ENCODE measurements around the gene SYT1.
"Not testable (repeated sequence)": the region's sequence is repeated elsewhere in the genome, so short reads cannot be mapped to it uniquely, and the experiment has no call there.

The SYT1 gene

DNA sequence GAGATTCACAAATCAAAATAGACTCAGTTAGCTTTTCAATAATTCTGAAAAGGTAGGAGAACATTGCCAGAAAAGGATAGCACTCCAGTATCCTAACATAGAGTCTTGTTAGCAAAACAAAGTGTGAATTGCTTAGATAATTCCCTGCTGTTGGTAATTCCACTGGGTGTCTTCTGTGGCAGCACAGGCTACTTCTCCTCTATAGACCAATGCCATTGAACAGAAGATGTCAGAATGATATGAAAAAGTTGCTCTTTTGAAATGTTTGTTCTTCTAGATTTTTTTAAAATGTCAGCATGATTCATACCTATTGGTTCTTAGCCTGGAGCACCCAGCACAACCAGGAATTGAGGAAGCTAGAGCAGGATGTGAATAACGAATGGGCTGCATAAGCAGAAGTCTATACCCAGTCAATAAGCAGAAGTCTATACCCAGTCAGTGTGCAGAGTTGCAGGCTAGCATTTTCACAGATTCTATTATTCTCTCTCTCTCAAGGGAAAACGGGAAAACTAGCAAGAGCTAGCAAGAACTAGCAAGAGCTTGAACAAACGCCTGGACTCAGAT is 112.8 kb downstream of the SYT1 start:
- DNase-seq = no peak

DNA sequence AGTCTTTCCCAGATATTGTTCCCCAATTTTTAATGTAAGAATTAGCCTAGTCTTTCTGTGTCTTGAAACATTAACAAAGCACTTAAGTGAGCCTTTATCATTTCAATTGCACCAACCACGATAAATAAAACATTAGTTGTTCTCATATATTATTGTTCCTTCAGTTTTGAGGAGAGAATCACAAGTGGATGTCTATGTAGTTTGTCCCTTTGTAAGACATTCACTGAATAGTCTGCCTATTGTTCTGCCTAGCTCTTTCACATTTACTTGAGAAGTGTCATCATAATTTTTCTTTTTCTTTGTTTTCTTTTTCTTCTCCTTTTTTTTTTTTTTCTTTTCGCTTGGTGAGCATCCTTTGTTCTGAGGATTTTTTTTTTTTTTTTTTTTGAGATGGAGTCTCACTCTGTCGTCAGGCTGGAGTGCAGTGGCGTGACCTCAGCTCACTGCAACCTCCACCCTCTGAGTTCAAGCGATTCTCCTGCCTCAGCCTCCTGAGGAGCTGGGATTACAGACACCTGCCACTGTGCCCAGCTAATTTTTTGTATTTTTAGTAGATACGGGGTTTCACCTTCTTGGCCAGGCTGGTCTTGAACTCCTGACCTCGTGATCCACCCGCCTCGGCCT is 129.7 kb downstream of the SYT1 start:
- DNase-seq = no peak

GRCh38 chr12:79000501-79000900 is 135.9 kb downstream of the SYT1 start:
- DNase-seq = no peak

DNA sequence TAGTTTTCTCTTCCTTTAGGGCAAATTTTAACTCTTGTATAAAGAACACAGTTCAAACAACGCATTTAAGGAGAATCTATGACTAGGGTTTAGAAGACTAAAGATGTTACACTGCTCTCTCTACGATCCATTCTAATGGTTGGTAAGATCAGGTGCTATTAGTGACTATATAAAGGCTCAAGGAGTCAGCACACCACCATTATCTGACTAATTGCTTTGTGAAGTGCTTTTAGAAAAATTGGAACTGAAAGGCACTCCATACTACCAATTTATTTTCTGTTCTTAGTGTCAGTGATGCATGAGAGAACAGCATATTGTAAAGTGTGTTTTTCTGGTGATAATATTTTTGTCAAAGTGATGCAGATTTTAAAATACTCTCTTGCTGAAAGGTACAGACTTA is 136.8 kb downstream of the SYT1 start:
- DNase-seq = no peak

DNA sequence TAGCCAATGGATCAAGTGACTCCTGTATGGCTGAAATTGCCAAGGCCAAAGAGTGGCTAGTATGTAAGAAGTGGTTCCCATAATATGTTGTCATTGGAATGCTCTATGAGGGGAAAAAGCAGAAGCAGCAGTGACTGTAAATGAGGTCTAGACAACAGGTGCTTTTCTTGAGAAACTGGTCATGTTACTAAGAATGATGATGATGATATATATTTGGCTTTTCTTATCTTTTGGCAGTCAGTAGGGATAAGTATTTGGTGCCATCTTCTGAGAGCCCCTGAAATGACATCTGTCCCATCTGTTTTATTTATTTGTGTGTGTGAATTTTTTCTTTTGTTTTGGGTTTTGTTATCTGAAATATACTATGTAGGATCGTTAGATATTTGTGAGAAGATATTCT is 141.7 kb downstream of the SYT1 start:
- DNase-seq = no peak

- DNase-seq = no peak
These were observed 144.0 kb downstream of the SYT1 start for GRCh38 chr12:79008591-79008990.

DNA sequence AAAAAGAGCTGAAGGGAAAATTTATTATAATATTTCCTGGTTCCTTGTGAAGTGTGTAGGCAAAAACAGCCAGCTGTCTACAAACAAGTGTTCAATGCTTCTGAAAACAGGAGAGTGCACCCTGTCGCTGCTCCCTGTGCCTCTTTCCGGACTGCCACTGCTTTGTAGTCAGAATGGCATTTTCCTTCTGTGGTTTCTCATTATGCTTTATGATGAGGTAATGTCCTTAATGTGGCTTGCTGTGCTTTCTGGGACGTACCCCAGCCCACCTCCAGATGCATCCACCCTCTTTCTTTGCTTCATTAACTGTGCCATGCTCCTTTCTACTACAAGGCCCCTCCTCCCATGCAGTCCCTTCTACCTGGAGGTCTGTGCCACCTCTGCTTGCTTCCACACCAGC is 148.1 kb downstream of the SYT1 start:
- DNase-seq = no peak

DNA sequence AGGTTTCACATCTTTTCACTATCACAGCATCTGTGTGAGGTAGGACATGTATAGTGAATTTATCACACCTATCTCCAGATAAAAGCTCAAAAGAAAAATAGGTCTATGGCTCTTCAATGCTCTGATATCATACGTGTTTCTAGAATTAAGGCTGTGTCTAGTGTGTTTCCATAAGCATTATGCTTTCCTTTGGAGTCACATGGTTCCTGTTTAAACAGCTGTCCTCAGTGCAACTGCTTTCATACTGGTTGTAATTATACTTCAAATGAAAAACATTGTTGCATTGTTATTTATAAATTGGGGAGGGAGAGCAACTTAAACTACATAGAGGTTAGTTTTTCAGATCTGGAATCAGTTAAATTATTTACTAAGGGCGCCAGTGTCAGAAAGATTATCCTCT is 151.6 kb downstream of the SYT1 start:
- no peak for DNase-seq

DNA sequence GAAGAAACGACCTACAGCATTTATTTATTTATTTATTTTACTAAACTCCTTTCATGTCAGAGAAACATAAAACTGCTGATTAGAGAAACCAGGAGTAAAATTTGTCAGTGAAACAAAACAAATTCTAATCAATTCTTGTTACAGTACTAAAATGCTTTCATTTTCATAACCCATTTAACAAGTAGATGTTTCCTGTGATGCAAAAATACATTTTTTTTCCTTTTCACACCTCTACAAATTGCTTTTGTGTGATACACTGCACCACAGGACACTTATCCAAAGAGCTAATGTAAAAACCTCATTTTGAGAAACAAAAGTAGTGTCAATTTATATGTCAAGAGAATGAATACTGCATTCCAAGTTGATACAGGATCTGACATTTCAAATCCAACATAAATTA is 155.1 kb downstream of the SYT1 start:
- no peak for DNase-seq

GRCh38 chr12:79020106-79020505 is 155.5 kb downstream of the SYT1 start:
- no peak for DNase-seq

DNA sequence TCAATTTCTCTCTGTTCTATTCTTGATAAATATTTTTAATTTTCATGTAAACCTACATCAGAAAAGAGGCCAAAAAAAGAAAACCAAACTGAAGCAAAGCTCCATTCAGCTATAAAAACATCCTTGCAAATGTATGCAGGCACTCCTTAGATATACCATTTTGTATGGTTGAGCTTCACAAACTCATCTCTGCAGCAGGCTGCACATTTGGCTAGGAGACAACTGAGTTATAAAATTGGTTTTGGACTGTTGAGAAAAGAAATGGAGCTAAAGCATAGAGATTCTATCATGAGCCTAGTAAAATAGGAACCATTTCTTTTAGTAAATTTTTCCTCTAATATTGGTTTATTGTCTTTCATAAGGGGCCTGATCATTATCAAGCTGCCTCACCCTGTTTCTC is 156.4 kb downstream of the SYT1 start:
- DNase-seq = no peak

DNA sequence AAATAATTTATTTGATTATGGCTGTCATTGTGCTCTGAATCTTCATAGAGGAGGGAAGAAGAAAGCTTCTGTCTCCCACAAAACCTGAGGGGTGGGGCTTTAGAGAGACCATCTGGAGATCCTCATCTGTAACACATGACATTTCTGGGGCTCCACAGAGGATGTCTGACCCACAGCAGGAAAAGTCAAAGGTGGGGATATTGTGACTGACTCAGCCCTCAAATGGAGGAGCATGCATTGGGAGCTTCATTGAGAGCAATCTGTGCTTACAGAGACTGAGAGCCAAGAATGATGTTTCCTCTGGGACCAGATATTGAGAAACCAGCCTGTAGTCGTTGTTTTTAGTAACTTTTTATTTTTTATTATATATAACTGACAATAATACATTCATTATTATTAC is 158.7 kb downstream of the SYT1 start:
- no peak for DNase-seq

- DNase-seq = no peak
These were observed 159.2 kb downstream of the SYT1 start for GRCh38 chr12:79023784-79024183.

- no peak for DNase-seq
These were observed 169.2 kb downstream of the SYT1 start for GRCh38 chr12:79033788-79034187.

DNA sequence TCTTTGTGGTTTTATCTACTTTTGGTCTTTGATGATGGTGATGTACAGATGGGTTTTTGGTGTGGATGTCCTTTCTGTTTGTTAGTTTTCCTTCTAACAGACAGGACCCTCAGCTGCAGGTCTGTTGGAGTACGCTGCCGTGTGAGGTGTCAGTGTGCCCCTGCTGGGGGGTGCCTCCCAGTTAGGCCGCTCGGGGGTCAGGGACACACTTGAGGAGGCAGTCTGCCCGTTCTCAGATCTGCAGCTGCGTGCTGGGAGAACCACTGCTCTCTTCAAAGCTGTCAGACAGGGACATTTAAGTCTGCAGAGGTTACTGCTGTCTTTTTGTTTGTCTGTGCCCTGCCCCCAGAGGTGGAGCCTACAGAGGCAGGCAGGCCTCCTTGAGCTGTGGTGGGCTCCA is 180.2 kb downstream of the SYT1 start:
- not testable (repeated sequence) for DNase-seq

GRCh38 chr12:79045149-79045703 is 180.7 kb downstream of the SYT1 start:
- not testable (repeated sequence) for DNase-seq

DNA sequence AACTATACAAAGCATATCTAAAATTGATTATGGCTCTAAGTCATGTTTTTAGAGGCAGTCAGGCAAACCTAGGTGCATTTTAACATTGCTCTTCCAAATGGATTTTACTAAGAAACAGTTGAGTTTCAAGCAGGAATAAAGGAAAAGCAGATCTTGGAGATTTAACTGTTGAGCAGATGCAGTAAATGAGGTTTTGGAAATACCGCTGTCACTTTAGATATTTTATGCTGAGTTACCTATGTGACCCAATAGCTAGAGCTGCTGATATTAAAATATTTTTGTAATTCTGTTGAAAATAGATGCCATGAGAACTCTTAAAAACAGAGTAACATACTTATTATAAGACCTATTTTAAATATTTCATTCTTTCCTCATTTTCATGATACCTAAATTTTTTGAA is 181.4 kb downstream of the SYT1 start:
- no peak for DNase-seq

GRCh38 chr12:79048962-79049361 is 184.4 kb downstream of the SYT1 start:
- DNase-seq = no peak

DNA sequence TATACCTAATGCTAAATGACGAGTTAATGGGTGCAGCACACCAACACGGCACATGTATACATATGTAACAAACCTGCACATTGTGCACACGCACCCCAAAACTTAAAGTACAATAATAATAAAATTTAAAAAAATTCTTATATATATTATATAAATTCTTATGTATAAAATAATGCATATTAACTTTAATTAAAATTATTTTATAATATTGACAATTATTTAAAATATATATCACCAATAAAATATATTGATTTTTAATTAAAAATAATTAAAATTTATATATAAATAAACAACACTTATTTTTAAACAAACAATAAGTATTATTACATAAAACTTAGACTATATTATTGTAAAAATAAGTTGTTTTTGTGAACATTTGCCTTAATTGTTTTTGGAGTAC is 188.8 kb downstream of the SYT1 start:
- DNase-seq = no peak

- DNase-seq = no peak
These were observed 191.5 kb downstream of the SYT1 start for GRCh38 chr12:79055926-79056674.

DNA sequence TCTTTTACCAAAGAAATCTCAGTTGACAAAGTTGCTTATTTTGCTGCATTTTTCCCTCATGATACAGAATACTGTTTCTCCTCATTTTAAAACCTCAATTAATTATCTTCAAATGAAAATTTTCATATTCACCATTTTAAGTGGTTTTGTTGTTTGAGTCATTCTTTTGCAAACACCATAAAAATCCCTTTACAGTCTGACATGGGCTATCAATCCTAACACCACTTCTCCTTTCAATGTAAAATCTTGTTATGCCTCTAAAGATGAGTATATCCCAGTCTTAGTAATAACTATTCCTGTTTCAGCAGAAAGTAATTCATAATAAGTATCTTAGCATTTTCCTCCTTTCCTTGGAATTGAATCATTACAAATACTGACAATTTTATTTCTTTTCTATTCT is 192.2 kb downstream of the SYT1 start:
- no peak for DNase-seq

DNA sequence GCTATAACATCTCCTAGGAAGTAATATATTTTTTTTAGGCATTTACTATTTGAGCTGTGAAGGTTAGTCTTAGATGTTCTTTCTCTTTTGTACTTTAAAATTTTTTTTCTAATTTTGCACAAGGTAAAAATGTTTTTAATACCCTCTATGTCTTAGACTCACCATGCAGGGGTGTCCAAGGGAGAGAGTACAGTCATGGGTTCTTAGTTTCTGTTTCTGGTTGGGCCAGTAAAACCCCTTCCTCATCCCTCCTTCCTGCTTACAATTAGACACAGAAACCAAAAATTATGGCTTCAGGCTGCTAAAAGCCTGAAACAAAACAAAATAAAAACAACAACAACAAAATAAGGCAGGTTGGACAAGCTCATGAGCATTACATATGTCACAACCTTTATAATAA is 193.0 kb downstream of the SYT1 start:
- no peak for DNase-seq

DNA sequence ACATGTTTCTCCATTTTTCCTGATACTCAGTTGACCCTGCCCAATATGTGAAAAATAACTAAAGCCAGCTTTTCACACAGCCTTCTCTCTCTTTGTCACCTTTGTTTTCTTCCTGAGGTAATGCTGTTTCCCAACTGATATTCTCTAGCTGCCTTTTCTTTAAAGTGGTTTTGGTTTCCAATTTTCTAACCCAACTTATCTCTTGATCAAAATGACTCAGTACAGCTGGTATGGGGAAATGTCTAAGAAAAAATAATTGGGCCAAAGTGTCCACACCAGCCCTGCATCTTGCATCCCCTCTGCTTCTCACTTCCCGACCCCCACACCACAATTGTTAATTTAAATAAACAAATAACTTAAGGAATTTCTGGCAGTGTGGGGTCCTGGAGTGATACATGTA is 193.8 kb downstream of the SYT1 start:
- DNase-seq = no peak

- DNase-seq = no peak
These were observed 195.0 kb downstream of the SYT1 start for GRCh38 chr12:79059557-79059956.

Data from hippocampal formation (tissue), 2 donors.